NCI-H2081 treated with DMSO at 0.1 percent for 48 hours (cell line): ENCODE data around the gene AJUBA.
"Not testable (repeated sequence)": the region's sequence is repeated elsewhere in the genome, so short reads cannot be mapped to it uniquely, and the experiment has no call there.

Source experiments
- DNase-seq: peaks from one replicate; lab custom pipeline; 2025; lab: John Stamatoyannopoulos, UW

AJUBA gene

GRCh38 chr14:22979748-22980392 lies 2.5 kb downstream of the AJUBA start:
- DNase-seq, result no peak

DNA sequence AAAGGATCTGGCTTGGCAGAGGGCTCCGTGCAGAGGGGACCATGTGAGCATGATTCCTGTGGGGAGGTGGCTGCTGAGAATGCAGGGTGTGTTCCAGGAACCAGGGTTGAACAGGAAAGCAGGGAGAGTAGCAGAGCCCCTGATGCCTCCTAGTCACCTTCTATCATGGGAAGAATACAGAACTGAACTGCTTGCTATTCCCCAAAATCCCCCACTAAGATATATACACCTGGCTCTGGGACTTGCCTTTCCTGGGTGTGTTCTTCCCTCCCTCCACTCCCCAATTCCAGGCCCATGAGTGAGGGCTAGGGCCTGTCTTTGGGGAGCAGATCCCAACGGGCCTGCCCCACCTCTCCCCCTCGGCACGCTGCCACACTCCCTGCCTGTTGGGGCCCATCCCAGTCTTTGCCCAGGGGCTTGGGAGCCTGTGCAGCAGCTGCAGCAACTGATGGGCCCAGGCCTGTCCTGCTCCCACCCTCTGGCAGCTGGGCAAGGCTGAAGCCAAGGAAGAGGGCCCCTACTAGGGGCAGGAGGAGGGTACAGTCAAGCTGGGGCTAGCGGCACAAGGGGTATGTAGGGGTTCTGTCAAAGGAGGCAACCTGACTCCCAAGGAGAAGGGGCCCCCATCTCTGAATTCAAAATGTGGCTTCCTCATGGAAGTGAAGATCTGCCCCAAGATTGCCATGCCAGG lies 3.2 kb downstream of the AJUBA start:
- no peak for DNase-seq

DNA sequence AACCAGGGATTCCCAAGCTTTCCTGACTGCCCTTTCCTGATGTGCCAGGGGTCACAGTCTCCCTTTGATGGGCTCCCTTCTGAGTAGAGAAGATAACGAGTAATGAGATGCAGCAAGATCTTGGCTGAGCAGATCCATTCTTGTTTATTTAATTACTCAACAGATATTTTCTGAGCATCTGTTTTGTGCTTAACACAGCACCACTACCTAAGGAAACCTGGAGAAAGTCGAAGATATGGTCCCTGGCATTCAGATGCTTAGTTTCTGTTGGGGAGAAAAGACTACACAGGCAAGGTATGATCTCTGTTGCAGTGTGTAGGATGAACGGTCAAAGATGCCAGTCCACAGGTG lies 3.9 kb downstream of the AJUBA start:
- DNase-seq, result no peak

DNA sequence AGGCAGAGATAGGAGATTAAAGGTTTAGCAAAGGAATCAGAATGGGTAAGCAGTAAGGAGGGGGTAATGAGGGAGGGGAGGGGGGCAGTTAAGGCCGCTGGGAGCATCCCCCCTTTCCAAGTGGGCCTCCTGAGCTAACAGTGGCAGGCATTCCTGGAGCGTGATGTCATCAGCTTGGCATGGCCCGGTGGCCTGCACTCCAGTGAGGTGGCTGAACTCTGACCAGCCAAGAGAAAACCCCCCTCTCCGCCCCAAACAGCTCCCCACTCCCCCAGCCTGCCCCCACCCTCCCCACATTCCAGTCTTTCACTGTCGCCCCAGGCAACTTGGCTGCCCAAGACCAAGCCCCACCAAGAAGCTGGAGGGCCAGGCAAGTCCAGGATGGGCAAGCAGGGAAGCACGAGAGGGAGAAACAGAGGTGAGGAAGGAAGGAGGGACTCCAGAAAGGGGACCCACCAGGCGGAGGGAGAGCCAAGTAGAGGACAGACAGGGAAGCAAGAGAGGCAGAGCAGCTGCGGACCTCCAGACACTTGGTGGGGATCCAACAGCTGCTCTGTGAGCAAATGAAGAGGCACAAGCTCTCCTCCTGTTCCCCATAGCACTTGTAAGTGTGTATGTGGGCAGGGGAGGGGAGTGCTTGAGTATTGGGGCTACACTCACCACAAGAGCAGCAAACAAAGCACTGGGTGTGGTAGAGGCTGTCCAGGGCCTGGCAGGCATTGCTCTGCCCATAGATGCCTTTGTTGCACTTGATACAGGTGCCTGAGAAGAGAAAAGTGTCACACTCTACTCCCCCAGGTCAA lies 4.5 kb downstream of the AJUBA start:
- no peak for DNase-seq

- DNase-seq, result no peak
These were observed 5.0 kb downstream of the AJUBA start for GRCh38 chr14:22977434-22977683.

GRCh38 chr14:22976620-22977433 lies 5.5 kb downstream of the AJUBA start:
- no peak for DNase-seq

GRCh38 chr14:22974530-22975313 lies 7.6 kb downstream of the AJUBA start:
- no peak for DNase-seq

DNA sequence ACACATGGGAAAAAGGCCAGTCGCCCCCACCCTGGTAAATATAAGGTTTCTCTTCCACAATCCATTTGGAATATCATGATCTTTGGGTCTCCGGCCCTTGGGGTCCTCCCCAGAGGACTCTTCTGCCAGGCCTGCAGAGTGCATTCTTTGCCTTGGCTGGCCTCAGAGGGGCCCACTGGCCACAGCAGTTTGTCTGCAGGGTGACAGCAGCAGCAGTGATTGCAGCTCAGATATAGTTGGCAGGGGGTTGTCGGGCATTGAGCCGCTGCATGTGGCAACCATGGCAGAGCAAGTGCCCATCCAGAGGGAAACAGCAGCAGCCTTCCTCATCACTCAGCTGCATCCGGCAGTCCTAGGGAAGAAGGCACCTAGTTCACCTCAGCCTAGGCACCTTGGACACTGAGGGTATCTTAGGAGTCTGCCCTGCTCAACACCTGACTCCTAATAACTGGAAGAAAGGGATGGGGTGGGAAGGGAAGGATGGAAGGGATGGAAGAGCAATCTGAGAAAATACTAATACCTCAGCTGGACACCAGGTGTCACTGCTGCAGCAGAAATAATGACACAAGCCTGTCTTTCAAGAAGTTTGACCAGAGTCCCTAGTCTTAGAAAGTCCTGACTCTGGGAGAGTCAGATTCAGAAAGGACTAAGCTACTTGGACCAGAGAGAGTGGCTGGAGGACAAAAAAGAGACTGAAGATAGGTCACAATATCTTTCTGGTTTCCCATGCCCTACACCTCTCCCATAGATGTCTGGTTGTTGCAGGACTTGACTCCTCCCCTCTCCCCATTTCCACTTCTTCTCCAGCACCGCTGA lies 8.9 kb downstream of the AJUBA start:
- DNase-seq, result no peak

GRCh38 chr14:22972313-22972930 lies 9.9 kb downstream of the AJUBA start:
- no peak for DNase-seq

- DNase-seq, result no peak
These were observed 11.2 kb downstream of the AJUBA start for GRCh38 chr14:22971152-22971551.

DNA sequence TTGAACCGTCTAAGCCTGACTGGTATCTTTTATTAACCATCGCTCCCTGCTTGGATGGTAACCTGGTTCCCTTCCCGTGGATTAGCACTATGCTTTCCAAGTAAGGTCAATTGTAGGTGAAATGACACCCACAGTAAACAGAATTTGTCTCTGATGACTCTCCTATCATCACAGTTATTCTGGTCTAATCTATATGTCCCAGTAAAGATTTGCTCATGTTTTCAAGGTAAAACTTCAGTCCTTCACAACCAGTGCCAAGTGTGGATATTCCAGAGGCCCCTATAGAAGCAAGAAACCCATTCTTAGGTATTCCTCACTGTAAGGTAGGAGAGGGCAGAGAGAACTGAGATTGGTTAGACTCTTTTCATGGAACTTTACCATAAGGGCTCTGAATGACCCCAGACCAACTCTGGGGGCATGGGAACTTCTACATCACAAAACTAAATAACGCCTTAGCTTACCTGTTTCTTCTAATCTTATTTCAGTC lies 15.5 kb downstream of the AJUBA start:
- DNase-seq, result no peak

GRCh38 chr14:22965916-22966782 lies 16.2 kb downstream of the AJUBA start:
- not testable (repeated sequence) for DNase-seq

DNA sequence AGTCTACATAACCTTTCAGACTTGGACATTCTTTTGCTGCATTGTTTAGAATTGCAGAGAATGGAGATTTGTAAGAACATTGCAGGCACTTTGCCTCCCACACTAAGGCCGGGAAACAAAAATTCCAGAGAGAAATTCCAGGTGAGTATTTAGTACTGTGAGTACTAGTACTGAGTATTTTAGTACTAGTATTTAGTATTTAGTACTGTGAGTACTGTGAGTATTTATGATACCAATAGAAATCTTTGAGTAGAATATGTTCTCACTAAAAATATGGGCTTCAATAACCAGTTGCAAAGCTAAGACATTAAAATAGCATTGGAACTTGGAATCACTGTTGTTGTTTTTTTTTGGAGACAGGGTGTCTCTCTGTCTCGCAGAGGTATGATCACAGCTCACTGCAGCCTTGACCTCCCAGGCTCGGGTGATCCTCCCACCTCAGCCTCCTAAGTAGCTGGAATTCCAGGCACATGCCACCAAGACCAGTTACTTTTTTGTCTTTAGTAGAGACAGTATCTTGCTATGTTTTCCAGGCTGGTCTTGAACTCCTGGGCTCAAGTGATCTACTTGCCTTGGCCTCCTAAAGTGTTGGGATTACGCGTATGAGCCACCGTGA lies 20.2 kb downstream of the AJUBA start:
- no peak for DNase-seq

DNA sequence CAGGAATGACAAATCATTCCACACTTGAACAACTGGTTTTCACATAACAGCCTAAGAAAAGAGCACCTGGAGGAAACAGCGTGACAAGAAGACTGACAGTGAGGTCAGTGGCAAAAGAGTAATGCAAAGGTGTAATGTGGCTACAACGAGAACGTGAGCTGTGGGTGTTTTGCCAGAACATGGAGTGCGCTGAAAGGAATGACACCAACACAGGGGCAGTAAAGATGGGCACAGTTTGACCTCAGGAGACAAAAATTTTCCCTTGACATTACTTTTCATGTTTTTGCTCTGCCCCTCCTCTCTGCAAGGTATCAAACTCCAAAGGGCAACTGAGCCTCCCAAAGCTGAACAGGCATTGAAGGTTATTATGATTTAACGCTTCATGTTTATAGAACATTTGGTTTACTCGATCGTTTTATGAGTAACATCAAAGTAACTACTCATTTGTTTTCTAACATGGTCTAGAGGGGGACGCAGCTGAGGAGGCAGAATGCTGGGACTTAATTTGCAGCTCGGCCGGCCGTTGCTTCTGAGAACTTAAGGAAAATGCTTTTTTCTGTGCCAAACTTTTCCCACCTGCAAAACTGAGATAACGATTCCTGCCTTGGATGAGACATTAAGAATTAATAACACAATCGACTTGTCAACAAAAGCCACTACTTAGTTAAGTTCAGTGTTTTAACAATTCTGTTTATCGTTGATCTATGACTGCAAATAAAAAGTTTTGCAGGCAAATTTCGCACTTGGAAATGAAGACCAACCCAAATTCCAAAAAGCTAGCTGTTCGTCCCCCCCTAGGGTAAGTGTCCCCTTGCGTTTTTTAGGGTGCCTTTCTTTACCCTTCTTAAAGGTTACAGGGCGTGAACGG lies 26.4 kb downstream of the AJUBA start:
- no peak for DNase-seq

GRCh38 chr14:22952418-22952817 lies 29.9 kb downstream of the AJUBA start:
- DNase-seq, result no peak

DNA sequence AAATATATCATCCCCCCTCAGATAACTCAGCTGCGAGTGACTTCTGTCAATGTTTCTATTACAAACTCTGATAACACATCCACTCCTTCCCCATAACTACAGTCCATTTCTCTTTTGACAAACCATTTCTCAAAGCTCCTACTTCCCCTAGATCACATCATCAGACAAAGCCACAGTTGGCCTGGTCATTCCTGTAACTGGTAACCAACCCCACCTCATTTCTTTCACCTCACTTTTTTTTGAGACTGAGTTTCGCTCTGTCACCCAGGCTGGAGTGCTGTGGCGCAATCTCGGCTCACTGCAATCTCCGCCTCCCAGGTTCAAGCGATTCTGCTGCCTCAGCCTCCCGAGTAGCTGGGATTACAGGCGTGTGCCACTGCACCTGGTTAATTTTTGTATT lies 30.6 kb downstream of the AJUBA start:
- not testable (repeated sequence) for DNase-seq

DNA sequence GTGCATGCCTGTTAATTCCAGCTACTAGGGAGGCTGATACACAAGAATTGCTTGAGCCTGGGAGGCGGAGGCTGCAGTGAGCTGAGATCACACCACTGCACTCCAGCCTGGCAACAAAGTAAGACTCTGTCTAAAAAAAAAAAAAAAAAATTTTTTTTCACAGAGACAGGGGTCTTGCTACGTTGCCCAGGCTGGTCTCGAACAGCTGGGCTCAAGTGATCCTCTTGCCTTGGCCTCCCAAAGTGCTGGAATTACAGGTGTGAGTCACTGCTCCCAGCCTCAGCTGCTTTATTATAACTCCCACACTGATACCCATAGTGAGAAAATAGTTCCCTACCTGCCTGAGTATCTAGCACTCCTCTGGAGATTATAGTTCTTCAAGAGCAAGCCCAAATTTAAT lies 36.7 kb downstream of the AJUBA start:
- no peak for DNase-seq

GRCh38 chr14:22939684-22940083 lies 42.7 kb downstream of the AJUBA start:
- no peak for DNase-seq
